Right atrium auricular region (tissue), 2 donors: ENCODE data around the gene TTC28. TPM values are rescaled to one million over a fixed set of nuclear protein-coding genes. Genes with fewer than 3 reads are reported as not detected.

Source experiments
- DNase-seq: peaks from one replicate; pipeline ENCODE4 v3.0.0-alpha.2; 2019; ENCODE audit warnings: low spot score
- H3K27ac ChIP-seq, 2 donors: fragments of 200-600 bp; sonication (generic); 1 replicate in 1 of 2; 2 replicates in 1 of 2; pipeline ENCODE4 v1.5.1; 2016 to 2019
- H3K27me3 ChIP-seq, 2 donors: fragments of 200-600 bp; sonication (generic); one replicate each; pipeline versions ENCODE4 v1.5.1 to v1.6.0; 2017 to 2019
- H3K36me3 ChIP-seq: fragments of 200-600 bp; sonication (generic); one replicate; pipeline ENCODE4 v1.5.1; 2016
- H3K4me1 ChIP-seq, 2 donors: fragments of 200-600 bp; sonication (generic); one replicate each; pipeline versions ENCODE4 v1.5.1 to v1.6.0; 2017 to 2019
- H3K4me3 ChIP-seq, 2 donors: fragments of 200-600 bp; sonication (generic); 1 replicate in 1 of 2; 2 replicates in 1 of 2; pipeline ENCODE4 v1.5.1; 2017 to 2019; ENCODE audit warnings: mild to moderate bottlenecking in 1 of 2, moderate library complexity in 1 of 2
- H3K9me3 ChIP-seq, 2 donors: fragments of 200-600 bp; sonication (generic); one replicate each; pipeline ENCODE4 v1.5.1; 2019
- CTCF ChIP-seq, 2 donors: fragments of 200-600 bp; sonication (generic); IDR thresholded peaks; one replicate each; pipeline ENCODE4 v1.5.1; 2019; ENCODE audit warnings: antibody characterized with exemption in 2 of 2
- total RNA-seq, 2 donors: library from RNA; depleted of rRNA; stranded (reverse); fragments of >200 nt; gene quantifications; one replicate each; pipeline ENCODE4 v1.1.0, GENCODE V29; 2016

The TTC28 gene
- total RNA-seq, 2 donors from 2014 or later: 22.1 to 22.3 TPM

GRCh38 chr22:28019881-28020861, 659.5 kb downstream of the TTC28 start:
- peaks cover 0 to 47% of the 10 kb centered on the region in 2 donors for H3K4me1 ChIP-seq
- no peak overlapping the region for H3K4me3 ChIP-seq
- no peaks in the 10 kb centered on the region for H3K9me3 ChIP-seq
- no peak overlapping the region for H3K27ac ChIP-seq
- TF ChIP-seq CTCF (IDR thresholded peaks at IDR 0.05): peak; percentile 94 to 99
- DNase-seq: peak; percentile 74
- no peaks in the 10 kb centered on the region for H3K27me3 ChIP-seq
- no peaks in the 10 kb centered on the region for H3K36me3 ChIP-seq

DNA sequence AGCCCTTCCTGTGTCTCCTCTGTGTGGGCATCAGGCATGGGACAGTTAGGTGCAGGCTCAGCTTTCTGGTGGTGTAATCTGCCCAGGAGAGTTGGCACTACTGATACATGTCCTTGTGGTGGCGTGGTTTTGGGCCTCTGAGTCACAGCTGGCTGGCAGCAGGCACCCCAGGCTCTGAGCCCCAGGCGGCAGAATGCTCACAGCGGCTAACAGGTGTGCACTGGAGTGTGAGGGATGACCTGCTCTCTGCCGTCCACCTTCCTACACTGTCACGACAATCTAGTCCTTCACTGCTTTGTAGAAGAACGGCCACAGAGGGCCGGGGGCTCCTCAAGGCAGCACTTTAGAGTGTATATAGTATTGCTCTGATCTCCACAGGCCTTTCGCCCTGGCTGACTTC, 660.3 kb downstream of the TTC28 start:
- Histone ChIP-seq H3K36me3 (no peaks in the 10 kb centered on the region), H3K27ac (no peak overlapping the region), H3K27me3 (no peaks in the 10 kb centered on the region), H3K4me3 (no peak overlapping the region), H3K4me1 (peaks cover 0 to 39% of the 10 kb centered on the region in 2 donors), H3K9me3 (no peaks in the 10 kb centered on the region)
- TF ChIP-seq CTCF (IDR thresholded peaks at IDR 0.05): no peak
- DNase-seq: no peak

DNA sequence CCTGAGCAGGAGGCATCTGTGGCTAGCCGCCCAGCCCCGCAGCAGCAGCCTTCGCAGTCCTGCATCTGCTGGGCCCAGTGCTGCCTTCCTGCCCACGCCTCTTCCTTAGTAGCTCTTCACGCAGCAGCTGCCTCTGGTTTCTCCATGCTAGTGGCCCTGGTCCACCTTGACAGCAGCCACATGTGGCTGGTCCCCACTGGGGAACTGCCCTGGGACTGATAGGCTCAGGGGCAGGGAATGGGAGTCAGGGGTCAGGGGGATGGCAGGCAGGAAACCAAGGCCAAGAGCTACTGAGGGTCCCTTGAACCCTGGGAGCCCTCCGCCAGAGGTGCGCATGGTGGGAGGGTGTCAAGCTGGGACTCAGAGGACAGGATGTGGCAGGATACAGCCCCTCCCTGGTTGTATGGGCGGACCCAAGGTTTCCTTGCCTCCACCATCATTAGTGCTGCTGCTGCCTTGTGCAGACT, 661.1 kb downstream of the TTC28 start:
- H3K4me3 ChIP-seq: no peak overlapping the region
- DNase-seq: no peak
- H3K4me1 ChIP-seq: peaks cover 0 to 34% of the 10 kb centered on the region in 2 donors
- H3K36me3 ChIP-seq: no peaks in the 10 kb centered on the region
- no peak overlapping the region for H3K27ac ChIP-seq
- H3K9me3 ChIP-seq: no peaks in the 10 kb centered on the region
- TF ChIP-seq CTCF (IDR thresholded peaks at IDR 0.05): no peak
- no peaks in the 10 kb centered on the region for H3K27me3 ChIP-seq

- no peaks in the 10 kb centered on the region for H3K27me3 ChIP-seq
- no peak for DNase-seq
- no peaks in the 10 kb centered on the region for H3K36me3 ChIP-seq
- H3K27ac ChIP-seq: no peak overlapping the region
- H3K4me3 ChIP-seq: no peak overlapping the region
- TF ChIP-seq CTCF (IDR thresholded peaks at IDR 0.05): no peak
- no peaks in the 10 kb centered on the region for H3K9me3 ChIP-seq
- H3K4me1 ChIP-seq: peaks cover 0 to 34% of the 10 kb centered on the region in 2 donors
Measured at GRCh38 chr22:28017859-28018258, 661.8 kb downstream of the TTC28 start.

DNA sequence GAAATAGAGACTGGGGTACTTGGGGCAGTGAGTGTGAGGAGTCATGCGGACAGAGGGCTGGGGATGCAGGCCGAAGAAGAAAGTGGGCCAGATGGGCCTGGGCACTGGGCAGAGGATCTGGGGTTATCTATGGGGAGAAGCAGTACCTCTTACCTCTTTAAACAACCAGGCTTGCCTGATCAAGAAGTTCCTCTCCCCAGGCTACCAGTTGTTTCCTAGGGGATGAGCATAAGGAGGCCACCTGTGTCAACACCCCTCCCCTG, 662.2 kb downstream of the TTC28 start:
- Histone ChIP-seq H3K27me3 (no peaks in the 10 kb centered on the region), H3K4me3 (no peak overlapping the region), H3K4me1 (peaks cover 0 to 34% of the 10 kb centered on the region in 2 donors), H3K27ac (no peak overlapping the region), H3K9me3 (no peaks in the 10 kb centered on the region), H3K36me3 (no peaks in the 10 kb centered on the region)
- TF ChIP-seq CTCF (IDR thresholded peaks at IDR 0.05): no peak
- no peak for DNase-seq
